GM12873 (cell line): ENCODE results near the gene STAT6.

ENCODE experiments used
- CTCF ChIP-seq: IDR thresholded peaks from 2 replicates; pipeline ENCODE4 v1.5.1; 2012; ENCODE audit warnings: low read depth, mild to moderate bottlenecking, moderate library complexity, low read length, control low read depth; ENCODE audit not compliant: insufficient read depth; ENCODE audit errors: missing control alignments

STAT6 gene

GRCh38 chr12:57086493-57087009, 24.6 kb downstream of the STAT6 start:
- peak; percentile 41 for TF ChIP-seq CTCF

GRCh38 chr12:57085999-57086492, 25.1 kb downstream of the STAT6 start:
- no peak for TF ChIP-seq CTCF

GRCh38 chr12:57080855-57081254, 30.3 kb downstream of the STAT6 start:
- no peak for TF ChIP-seq CTCF

- TF ChIP-seq CTCF: no peak
Observed at GRCh38 chr12:57079821-57080220, 31.3 kb downstream of the STAT6 start.

GRCh38 chr12:57078519-57079404, 32.4 kb downstream of the STAT6 start, which contains the start of gene NEMP1:
Gene NEMP1 (minus strand): TSS chr12:57078791. CDS start chr12:57078745, 46 bp downstream.
- TF ChIP-seq CTCF: no peak

- TF ChIP-seq CTCF: no peak
Observed at GRCh38 chr12:57072661-57073060, 38.5 kb downstream of the STAT6 start.

- peak; percentile 92 for TF ChIP-seq CTCF
Observed at GRCh38 chr12:57069523-57069922, 41.6 kb downstream of the STAT6 start.
